ENCODE data around the gene NBL1. TPM values are rescaled to one million over a fixed set of nuclear protein-coding genes. Genes with fewer than 3 reads are reported as not detected.

Gene NBL1
- total and polyA plus RNA-seq, 9 donors: 127 to 852 (median 525) TPM

DNA sequence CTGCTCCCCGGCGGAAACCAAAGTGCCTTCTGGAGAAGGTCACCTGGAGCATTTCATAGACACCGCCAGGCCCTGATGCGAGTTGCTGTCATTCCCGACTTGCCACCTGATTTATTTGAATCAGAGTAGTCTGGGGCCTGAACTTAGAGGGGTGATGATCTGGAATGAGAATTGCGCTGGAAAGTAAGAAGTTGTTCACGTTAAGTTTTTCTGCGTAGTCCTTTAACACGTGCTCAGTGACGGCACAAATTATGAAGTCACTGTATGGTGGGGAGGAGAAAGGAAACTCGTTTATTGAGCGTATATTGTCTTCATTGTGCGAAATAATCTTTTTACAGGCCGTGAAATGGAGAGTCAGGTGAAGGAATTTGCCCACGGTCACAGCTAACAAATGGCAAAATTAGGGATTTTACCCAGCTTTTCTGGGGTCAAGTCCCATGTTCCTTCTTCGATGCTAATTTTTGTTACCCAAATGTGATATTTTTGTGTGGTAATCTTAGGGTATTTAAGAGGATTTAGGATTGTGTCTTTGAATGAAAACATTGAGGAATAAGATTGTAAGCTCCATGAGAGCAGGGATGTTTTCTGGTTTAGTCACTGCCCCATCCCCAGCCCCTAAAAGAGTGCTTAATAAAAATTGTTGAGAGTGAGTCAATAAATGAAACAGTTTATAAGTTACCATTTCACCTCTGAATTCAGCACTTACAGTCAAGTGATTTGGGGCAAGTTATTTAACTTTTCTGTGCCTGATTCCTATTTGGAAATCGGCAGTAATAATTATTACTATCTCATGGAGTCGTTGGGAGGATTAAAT, 46.4 kb upstream of the NBL1 start:
- WGBS, 3 donors: 9 to 12% (median 11%) methylated on average over 18 of the region's 18 CpGs
- intact Hi-C loops (cut with DNase I): loop anchor here in 1 of 4 donors (5.0 kb wide), 1 partner anchor 45 kb away; the partner anchor contains the start of gene NBL1
- no peak for DNase-seq
- H3K9me3 ChIP-seq: no peaks in the 10 kb centered on the region
- no peak for TF ChIP-seq EP300 (IDR thresholded peaks at IDR 0.05)
- TF ChIP-seq, protein P1, sequence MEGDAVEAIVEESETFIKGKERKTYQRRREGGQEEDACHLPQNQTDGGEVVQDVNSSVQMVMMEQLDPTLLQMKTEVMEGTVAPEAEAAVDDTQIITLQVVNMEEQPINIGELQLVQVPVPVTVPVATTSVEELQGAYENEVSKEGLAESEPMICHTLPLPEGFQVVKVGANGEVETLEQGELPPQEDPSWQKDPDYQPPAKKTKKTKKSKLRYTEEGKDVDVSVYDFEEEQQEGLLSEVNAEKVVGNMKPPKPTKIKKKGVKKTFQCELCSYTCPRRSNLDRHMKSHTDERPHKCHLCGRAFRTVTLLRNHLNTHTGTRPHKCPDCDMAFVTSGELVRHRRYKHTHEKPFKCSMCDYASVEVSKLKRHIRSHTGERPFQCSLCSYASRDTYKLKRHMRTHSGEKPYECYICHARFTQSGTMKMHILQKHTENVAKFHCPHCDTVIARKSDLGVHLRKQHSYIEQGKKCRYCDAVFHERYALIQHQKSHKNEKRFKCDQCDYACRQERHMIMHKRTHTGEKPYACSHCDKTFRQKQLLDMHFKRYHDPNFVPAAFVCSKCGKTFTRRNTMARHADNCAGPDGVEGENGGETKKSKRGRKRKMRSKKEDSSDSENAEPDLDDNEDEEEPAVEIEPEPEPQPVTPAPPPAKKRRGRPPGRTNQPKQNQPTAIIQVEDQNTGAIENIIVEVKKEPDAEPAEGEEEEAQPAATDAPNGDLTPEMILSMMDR (IDR thresholded peaks at IDR 0.05): no peak
- no peak for TF ChIP-seq POLR2A (IDR thresholded peaks at IDR 0.05)
- peak overlapping the region; percentile 73 to 91 for H3K27ac ChIP-seq
- no peaks in the 10 kb centered on the region for H3K36me3 ChIP-seq
- H3K27me3 ChIP-seq: no peaks in the 10 kb centered on the region
- H3K4me3 ChIP-seq: peak overlapping the region; percentile 99
- peaks cover 6% of the 10 kb centered on the region for H3K4me1 ChIP-seq (ENCODE audit: insufficient read depth)

DNA sequence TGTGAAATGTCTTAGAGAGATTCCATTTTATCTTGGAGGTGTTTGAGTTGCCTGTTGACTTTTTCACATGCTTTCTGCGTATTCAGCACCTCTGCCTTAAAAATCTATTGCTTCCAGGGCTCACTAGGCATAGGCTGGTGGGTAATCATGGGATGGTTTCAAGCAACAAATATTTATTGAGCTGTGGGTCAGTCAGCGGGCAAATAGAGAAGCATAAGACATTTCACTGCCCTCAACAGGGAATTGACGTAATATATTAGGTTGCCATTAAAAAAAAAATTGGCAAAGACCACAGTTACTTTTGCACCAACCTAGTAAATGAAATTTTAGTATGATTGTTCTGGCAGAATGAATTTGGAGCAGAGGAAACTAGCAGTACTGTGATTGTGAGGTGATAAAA, 44.3 kb upstream of the NBL1 start:
- Histone ChIP-seq H3K27ac (no peak overlapping the region), H3K4me1 (ENCODE audit: insufficient read depth) (peaks cover 10% of the 10 kb centered on the region), H3K4me3 (no peak overlapping the region), H3K27me3 (no peaks in the 10 kb centered on the region), H3K36me3 (no peaks in the 10 kb centered on the region), H3K9me3 (no peaks in the 10 kb centered on the region)
- intact Hi-C loops (cut with DNase I): loop anchor here in 1 of 4 donors (5.0 kb wide), 1 partner anchor 42 kb away; the partner anchor contains the start of gene NBL1
- no peak for DNase-seq
- WGBS, 3 donors: 89 to 92% (median 90%) methylated on average over 3 of the region's 3 CpGs
- no peak for TF ChIP-seq POLR2A (IDR thresholded peaks at IDR 0.05)
- TF ChIP-seq, protein P1 (IDR thresholded peaks at IDR 0.05): no peak
- no peak for TF ChIP-seq EP300 (IDR thresholded peaks at IDR 0.05)

DNA sequence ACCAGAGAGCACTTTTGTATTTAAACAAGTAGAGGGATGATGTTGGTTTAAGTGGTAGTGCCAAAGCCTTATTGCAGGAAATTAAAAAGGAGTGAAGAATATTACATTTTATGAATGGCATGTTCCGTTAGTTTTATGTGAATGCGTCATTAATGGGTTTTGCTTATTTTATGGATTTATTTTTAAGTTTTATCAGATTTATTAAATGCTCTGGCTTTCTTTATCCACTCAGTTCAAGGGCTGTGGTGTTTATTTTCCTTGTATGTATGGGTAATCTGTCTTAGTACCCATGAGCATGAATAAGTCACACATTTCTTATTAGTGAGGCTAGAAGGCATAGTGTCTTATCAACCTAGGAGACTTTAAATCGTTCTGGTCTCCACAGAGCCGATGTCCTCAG, 41.6 kb upstream of the NBL1 start:
- Histone ChIP-seq H3K9me3 (no peaks in the 10 kb centered on the region), H3K36me3 (no peaks in the 10 kb centered on the region), H3K27me3 (no peaks in the 10 kb centered on the region), H3K27ac (no peak overlapping the region), H3K4me3 (no peak overlapping the region), H3K4me1 (ENCODE audit: insufficient read depth) (peaks cover 16% of the 10 kb centered on the region)
- 34 to 61% (median 44%) methylated on average over 4 of the region's 4 CpGs for WGBS, 3 donors
- intact Hi-C loops (cut with DNase I): no loop called here
- TF ChIP-seq, protein P1 (IDR thresholded peaks at IDR 0.05): no peak
- TF ChIP-seq EP300 (IDR thresholded peaks at IDR 0.05): no peak
- no peak for TF ChIP-seq POLR2A (IDR thresholded peaks at IDR 0.05)
- DNase-seq: no peak

DNA sequence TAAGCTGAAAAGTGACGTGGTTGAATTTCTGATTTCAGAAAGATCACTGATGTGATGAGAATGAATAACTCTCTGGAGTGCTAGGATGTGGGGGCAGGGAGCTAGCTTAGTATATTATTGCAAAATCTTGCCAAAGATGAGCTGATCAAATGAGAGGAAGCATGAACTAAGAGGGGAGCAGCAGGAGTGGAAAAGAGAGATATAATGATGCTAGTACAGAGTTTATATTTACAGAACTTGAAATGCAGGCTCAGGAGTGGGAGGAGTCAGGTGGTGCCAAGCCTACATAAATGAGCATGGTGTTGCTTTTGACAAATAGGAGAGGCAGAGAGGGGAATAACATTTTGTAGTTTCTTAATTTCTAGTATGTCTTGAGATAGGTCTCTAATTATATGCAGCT, 38.1 kb upstream of the NBL1 start:
- Histone ChIP-seq H3K4me3 (no peak overlapping the region), H3K36me3 (no peaks in the 10 kb centered on the region), H3K9me3 (no peaks in the 10 kb centered on the region), H3K4me1 (ENCODE audit: insufficient read depth) (peaks cover 18% of the 10 kb centered on the region), H3K27me3 (no peaks in the 10 kb centered on the region), H3K27ac (no peak overlapping the region)
- no peak for DNase-seq
- intact Hi-C loops (cut with DNase I): no loop called here
- no peak for TF ChIP-seq POLR2A (IDR thresholded peaks at IDR 0.05)
- no peak for TF ChIP-seq EP300 (IDR thresholded peaks at IDR 0.05)
- TF ChIP-seq, protein P1 (IDR thresholded peaks at IDR 0.05): no peak
- 79 to 86% (median 84%) methylated on average over 1 of the region's 1 CpG for WGBS, 3 donors

Measured in ovary (tissue), 9 donors.